BE2C (cell line): ENCODE measurements around the gene IGF2BP2.

ENCODE experiments used
- DNase-seq: peaks from one replicate; pipeline ENCODE4 v3.0.0-alpha.2; 2020
- H3K27me3 ChIP-seq: fragments of 250-450 bp; sonication (Bioruptor Pico); 2 replicates; pipeline ENCODE4 v1.5.1; 2020; ENCODE audit warnings: mild to moderate bottlenecking
- H3K36me3 ChIP-seq: fragments of 250-450 bp; sonication (Bioruptor Pico); 2 replicates; pipeline ENCODE4 v1.5.1; 2020; ENCODE audit warnings: mild to moderate bottlenecking
- H3K4me1 ChIP-seq: fragments of 250-450 bp; sonication (Bioruptor Pico); 2 replicates; pipeline ENCODE4 v1.5.1; 2020
- H3K4me3 ChIP-seq: 2 replicates; pipeline ENCODE4 v1.5.1; 2011; ENCODE audit warnings: low read depth, low read length
- H3K9me3 ChIP-seq: fragments of 250-450 bp; sonication (Bioruptor Pico); 2 replicates; pipeline ENCODE4 v1.5.1; 2020
- CTCF ChIP-seq: IDR thresholded peaks from 2 replicates; pipeline ENCODE4 v1.5.1; 2012; ENCODE audit warnings: mild to moderate bottlenecking, low read depth, low read length

Gene IGF2BP2

GRCh38 chr3:185657211-185657610 lies 167.6 kb downstream of the IGF2BP2 start:
- H3K36me3 ChIP-seq = no peaks in the 10 kb centered on the region
- H3K27me3 ChIP-seq = 0 out of 2 replicates have a peak, but pooled peaks cover 6% of the 10 kb centered on the region
- H3K9me3 ChIP-seq = no peaks in the 10 kb centered on the region
- H3K4me1 ChIP-seq = no peaks in the 10 kb centered on the region
- no peak for DNase-seq
- TF ChIP-seq CTCF = no peak
- H3K4me3 ChIP-seq = no peak overlapping the region

GRCh38 chr3:185656321-185656840 lies 168.5 kb downstream of the IGF2BP2 start:
- Histone ChIP-seq H3K27me3 (0 out of 2 replicates have a peak, but pooled peaks cover 6% of the 10 kb centered on the region), H3K4me1 (no peaks in the 10 kb centered on the region), H3K9me3 (no peaks in the 10 kb centered on the region), H3K4me3 (no peak overlapping the region), H3K36me3 (no peaks in the 10 kb centered on the region)
- TF ChIP-seq CTCF = no peak
- DNase-seq = no peak

- 0 out of 2 replicates have a peak, but pooled peaks cover 1% of the 10 kb centered on the region for H3K27me3 ChIP-seq
- no peaks in the 10 kb centered on the region for H3K4me1 ChIP-seq
- H3K36me3 ChIP-seq = no peaks in the 10 kb centered on the region
- no peak for DNase-seq
- no peak for TF ChIP-seq CTCF
- H3K4me3 ChIP-seq = no peak overlapping the region
- H3K9me3 ChIP-seq = no peaks in the 10 kb centered on the region
These were observed 169.2 kb downstream of the IGF2BP2 start for GRCh38 chr3:185655426-185656320.

- Histone ChIP-seq H3K27me3 (no peaks in the 10 kb centered on the region), H3K4me1 (no peaks in the 10 kb centered on the region), H3K36me3 (no peaks in the 10 kb centered on the region), H3K9me3 (no peaks in the 10 kb centered on the region), H3K4me3 (no peak overlapping the region)
- no peak for DNase-seq
- TF ChIP-seq CTCF = no peak
These were observed 170.1 kb downstream of the IGF2BP2 start for GRCh38 chr3:185654758-185655145.

GRCh38 chr3:185653949-185654757 lies 170.7 kb downstream of the IGF2BP2 start:
- no peak for DNase-seq
- no peaks in the 10 kb centered on the region for H3K27me3 ChIP-seq
- no peak for TF ChIP-seq CTCF
- H3K4me1 ChIP-seq = no peaks in the 10 kb centered on the region
- H3K4me3 ChIP-seq = no peak overlapping the region
- H3K9me3 ChIP-seq = no peaks in the 10 kb centered on the region
- H3K36me3 ChIP-seq = no peaks in the 10 kb centered on the region
